Right lobe of liver (tissue), 4 donors: ENCODE results near the gene GAPDH.

Experiments
- CTCF ChIP-seq, 4 donors: fragments of 200-600 bp in 3 of 4; fragments of 450-650 bp in 1 of 4; IDR thresholded peaks; one replicate each; pipeline versions ENCODE4 v1.5.1 to v1.8.0; 2016 to 2022; ENCODE audit warnings: antibody characterized with exemption in 4 of 4, mild to moderate bottlenecking in 2 of 4
- POLR2A ChIP-seq: fragments of 450-650 bp; IDR thresholded peaks from one replicate; pipeline ENCODE4 v1.6.1; 2017; ENCODE audit warnings: antibody characterized with exemption, mild to moderate bottlenecking
- donor health status: DM: no; HTN: no; CAD: no.
- donor health status: DM: no; HTN: no; CAD: no.
- donor health status: DM: no; HTN: yes; CAD: no.

DNA sequence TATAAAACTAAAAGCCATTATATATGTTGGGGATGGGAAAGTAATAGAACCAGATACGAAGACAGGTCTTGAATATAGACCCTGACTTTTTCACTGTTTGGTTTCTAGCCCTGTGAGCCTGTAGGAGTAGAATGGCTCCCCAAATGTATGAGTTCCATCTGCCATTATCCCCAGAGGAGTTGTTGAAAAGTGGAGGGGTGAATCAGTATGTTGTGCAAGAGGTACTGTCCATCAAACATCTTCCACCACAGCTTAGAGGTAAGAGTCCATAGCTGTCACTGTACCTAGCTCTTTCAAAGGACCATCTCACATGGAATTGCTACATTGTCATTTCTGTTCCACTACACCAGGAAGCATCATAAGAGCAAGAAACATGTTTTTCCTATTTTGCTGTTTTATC lies 39.3 kb upstream of the GAPDH start:
- TF ChIP-seq POLR2A (no peak), CTCF (IDR thresholded peaks at IDR 0.05) (no peak)
